Keratinocyte (primary cell): ENCODE measurements around the gene RELL1. TPM values are rescaled to one million over a fixed set of nuclear protein-coding genes. Genes with fewer than 3 reads are reported as not detected.

Source experiments
- DNase-seq: peaks from one replicate; pipeline ENCODE4 v3.0.0-alpha.2; 2011; ENCODE audit warnings: low read depth, missing footprints, low spot score
- FAIRE-seq: peaks from 2 replicates; lab custom pipeline; 2011; peaks lifted over from hg19 to GRCh38; lab: Jason Lieb, UNC
- H2AFZ ChIP-seq: 2 replicates; pipeline ENCODE4 v1.6.0; 2012; ENCODE audit warnings: low read length, control low read depth, inconsistent platforms; ENCODE audit not compliant: control insufficient read depth
- H3K27ac ChIP-seq: 2 replicates; pipeline ENCODE4 v1.5.1; 2011; ENCODE audit warnings: low read length; ENCODE audit not compliant: control insufficient read depth, insufficient read depth
- H3K27me3 ChIP-seq: 3 replicates; pipeline ENCODE4 v1.6.0; 2011; ENCODE audit warnings: low read length; ENCODE audit not compliant: control insufficient read depth, insufficient read depth; ENCODE audit errors: extremely low read depth
- H3K36me3 ChIP-seq, 2 experiments: 2 replicates in 1 of 2; 3 replicates in 1 of 2; pipeline ENCODE4 v1.5.1; 2011; ENCODE audit warnings: low read length in 2 of 2, mild to moderate bottlenecking in 1 of 2; ENCODE audit not compliant: control insufficient read depth in 2 of 2, insufficient read depth in 2 of 2; ENCODE audit errors: extremely low read depth in 1 of 2
- H3K4me1 ChIP-seq: 3 replicates; pipeline ENCODE4 v1.5.1; 2011; ENCODE audit warnings: low read length; ENCODE audit not compliant: control insufficient read depth, insufficient read depth; ENCODE audit errors: extremely low read depth
- H3K4me2 ChIP-seq: 3 replicates; pipeline ENCODE4 v1.6.0; 2011; ENCODE audit warnings: low read depth, low read length; ENCODE audit not compliant: control insufficient read depth, insufficient read depth; ENCODE audit errors: extremely low read depth
- H3K4me3 ChIP-seq, 3 experiments: fragments of 200-600 bp in 1 of 3; sonication (generic) in 1 of 3; 2 replicates in 2 of 3; 3 replicates in 1 of 3; pipeline ENCODE4 v1.5.1; 2011 to 2016; ENCODE audit warnings: low read length in 3 of 3, mild to moderate bottlenecking in 3 of 3, control low read depth in 2 of 3, inconsistent platforms in 1 of 3, low read depth in 1 of 3, mixed read lengths in 1 of 3, mixed run types in 1 of 3, moderate library complexity in 1 of 3; ENCODE audit not compliant: control insufficient read depth in 2 of 3, insufficient read depth in 2 of 3; ENCODE audit errors: extremely low read depth in 1 of 3
- H3K79me2 ChIP-seq: 2 replicates; pipeline ENCODE4 v1.6.0; 2012; ENCODE audit warnings: low read length; ENCODE audit not compliant: control insufficient read depth, insufficient read depth
- H3K9ac ChIP-seq: 3 replicates; pipeline ENCODE4 v1.6.0; 2011; ENCODE audit warnings: low read length; ENCODE audit not compliant: control insufficient read depth, insufficient read depth; ENCODE audit errors: extremely low read depth
- H3K9me1 ChIP-seq: 3 replicates; pipeline ENCODE4 v1.6.0; 2011; ENCODE audit warnings: low read length; ENCODE audit not compliant: control insufficient read depth, insufficient read depth; ENCODE audit errors: extremely low read depth
- H3K9me3 ChIP-seq: 2 replicates; pipeline ENCODE4 v1.5.1; 2012; ENCODE audit warnings: low read depth, low read length; ENCODE audit not compliant: control insufficient read depth
- H4K20me1 ChIP-seq: 3 replicates; pipeline ENCODE4 v1.6.0; 2011; ENCODE audit warnings: low read length; ENCODE audit not compliant: control insufficient read depth, insufficient read depth; ENCODE audit errors: extremely low read depth
- EZH2 ChIP-seq: IDR thresholded peaks from one replicate; pipeline ENCODE4 v1.6.1; 2012; ENCODE audit warnings: inconsistent platforms, mild to moderate bottlenecking, low read length, moderate library complexity
- dilution Hi-C: fragments of 300-500 bp; cut with MboI; formaldehyde crosslinking; loops from one replicate; pipeline ENCODE4 v1.7.0; 2020; ENCODE audit warnings: low sequenced_read_pairs; ENCODE audit not compliant: extremely low pct_ligation_motif_present
- polyA plus RNA-seq, 5 experiments: library from polyadenylated mRNA; depleted of rRNA in 3 of 5; stranded (reverse) in 3 of 5; stranded (forward) in 1 of 5; unstranded in 1 of 5; fragments of >200 nt; gene quantifications; 1 replicate in 1 of 5; 2 replicates in 3 of 5; 3 replicates in 1 of 5; pipeline versions ENCODE4 v1.2.1 to v1.2.3, GENCODE V29; 2011 to 2012; ENCODE audit warnings: missing spikeins in 2 of 5, low read depth in 1 of 5, low replicate concordance in 1 of 5
- TF ChIP-seq, protein P1 (sequence below), 3 experiments: IDR thresholded peaks in 1 of 3; conservative IDR thresholded peaks in 1 of 3; optimal IDR thresholded peaks in 1 of 3; 2 replicates in 2 of 3; 3 replicates in 1 of 3; pipeline versions ENCODE3 to v1.5.1; 2011; ENCODE audit warnings: low read length in 3 of 3, mild to moderate bottlenecking in 3 of 3, moderate library complexity in 2 of 3, control low read depth in 1 of 3, inconsistent platforms in 1 of 3; ENCODE audit not compliant: insufficient read depth in 2 of 3; ENCODE audit errors: extremely low read depth in 1 of 3

The RELL1 gene
- polyA plus RNA-seq, 1 donor (not counting 4 experiments of a cell fraction or from before 2014, with no cell fraction given): 9.3 TPM

DNA sequence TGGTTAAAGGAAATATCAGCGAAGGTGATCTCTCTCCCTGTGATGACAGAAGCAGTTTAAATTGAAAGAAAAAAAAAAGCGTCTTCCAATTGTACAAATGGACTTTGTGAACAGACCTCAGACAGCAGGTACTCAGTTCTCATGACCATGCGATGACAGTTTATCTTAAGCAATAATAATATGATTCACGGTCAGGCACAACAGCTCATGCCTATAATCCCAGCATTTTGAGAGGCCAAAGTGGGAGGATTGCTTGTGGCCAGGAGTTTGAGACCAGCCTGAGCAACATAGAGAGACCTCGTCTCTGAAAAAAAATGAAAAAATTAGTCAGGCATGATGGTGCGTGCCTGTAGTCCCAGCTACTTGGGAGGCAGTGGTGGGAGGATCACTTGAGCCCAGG lies 51.0 kb downstream of the RELL1 start:
- H3K36me3 ChIP-seq: peaks cover 4 to 21% of the 10 kb centered on the region in 2 experiments

DNA sequence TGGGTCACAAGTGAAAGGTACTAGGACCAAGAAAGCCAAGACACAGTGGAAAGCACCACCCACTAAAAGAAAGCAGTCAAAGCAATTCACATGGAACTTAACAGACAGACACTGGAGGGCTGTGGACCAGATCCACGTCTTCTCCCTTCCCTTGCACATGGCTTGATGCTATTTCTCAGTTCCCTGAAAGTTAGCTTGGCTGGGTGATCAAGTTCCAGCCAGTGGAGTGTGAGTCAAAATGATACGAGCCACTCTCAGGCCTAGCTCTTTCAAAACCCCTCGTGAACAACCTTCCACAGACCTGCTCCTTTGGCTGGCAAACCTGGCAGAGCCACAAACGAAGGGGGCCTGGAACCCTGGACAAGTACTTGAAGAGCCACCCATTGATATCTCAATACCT lies 52.0 kb downstream of the RELL1 start:
- Histone ChIP-seq H3K4me2 (no peak overlapping the region), H3K27me3 (no peaks in the 10 kb centered on the region), H3K9me1 (no peaks in the 10 kb centered on the region), H3K36me3 (peaks cover 4 to 26% of the 10 kb centered on the region in 2 experiments), H4K20me1 (no peaks in the 10 kb centered on the region), H2AFZ (no peak overlapping the region), H3K9me3 (no peaks in the 10 kb centered on the region), H3K79me2 (no peaks in the 10 kb centered on the region), H3K9ac (no peak overlapping the region), H3K4me3 (no peak overlapping the region), H3K27ac (no peak overlapping the region), H3K4me1 (no peaks in the 10 kb centered on the region)
- TF ChIP-seq, protein P1, sequence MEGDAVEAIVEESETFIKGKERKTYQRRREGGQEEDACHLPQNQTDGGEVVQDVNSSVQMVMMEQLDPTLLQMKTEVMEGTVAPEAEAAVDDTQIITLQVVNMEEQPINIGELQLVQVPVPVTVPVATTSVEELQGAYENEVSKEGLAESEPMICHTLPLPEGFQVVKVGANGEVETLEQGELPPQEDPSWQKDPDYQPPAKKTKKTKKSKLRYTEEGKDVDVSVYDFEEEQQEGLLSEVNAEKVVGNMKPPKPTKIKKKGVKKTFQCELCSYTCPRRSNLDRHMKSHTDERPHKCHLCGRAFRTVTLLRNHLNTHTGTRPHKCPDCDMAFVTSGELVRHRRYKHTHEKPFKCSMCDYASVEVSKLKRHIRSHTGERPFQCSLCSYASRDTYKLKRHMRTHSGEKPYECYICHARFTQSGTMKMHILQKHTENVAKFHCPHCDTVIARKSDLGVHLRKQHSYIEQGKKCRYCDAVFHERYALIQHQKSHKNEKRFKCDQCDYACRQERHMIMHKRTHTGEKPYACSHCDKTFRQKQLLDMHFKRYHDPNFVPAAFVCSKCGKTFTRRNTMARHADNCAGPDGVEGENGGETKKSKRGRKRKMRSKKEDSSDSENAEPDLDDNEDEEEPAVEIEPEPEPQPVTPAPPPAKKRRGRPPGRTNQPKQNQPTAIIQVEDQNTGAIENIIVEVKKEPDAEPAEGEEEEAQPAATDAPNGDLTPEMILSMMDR (optimal IDR thresholded peaks at IDR 0.05 in 1 of 3, IDR thresholded peaks at IDR 0.05 in 1 of 3, conservative IDR thresholded peaks at IDR 0.05 in 1 of 3; ENCODE audit: extremely low read depth in 1 of 3, insufficient read depth in 2 of 3, low read length in 3 of 3): no peak
- TF ChIP-seq EZH2: no peak
- DNase-seq (no peak), FAIRE-seq (no peak)
- dilution Hi-C loops: no loop called here

More for the DNA sequence above, 51.0 kb downstream of the RELL1 start:
- DNase-seq (no peak), FAIRE-seq (no peak)
- Histone ChIP-seq H3K79me2 (no peaks in the 10 kb centered on the region), H3K4me2 (no peak overlapping the region), H3K9me3 (no peaks in the 10 kb centered on the region), H3K27me3 (no peaks in the 10 kb centered on the region), H3K4me1 (no peaks in the 10 kb centered on the region), H4K20me1 (no peaks in the 10 kb centered on the region), H3K9me1 (no peaks in the 10 kb centered on the region), H3K9ac (no peak overlapping the region), H2AFZ (no peak overlapping the region), H3K27ac (no peak overlapping the region), H3K4me3 (no peak overlapping the region)
- TF ChIP-seq EZH2: no peak
- TF ChIP-seq, protein P1 (optimal IDR thresholded peaks at IDR 0.05 in 1 of 3, IDR thresholded peaks at IDR 0.05 in 1 of 3, conservative IDR thresholded peaks at IDR 0.05 in 1 of 3; ENCODE audit: extremely low read depth in 1 of 3, insufficient read depth in 2 of 3, low read length in 3 of 3): no peak
- dilution Hi-C loops: no loop called here
